Sciatic nerve (tissue), 2 donors: ENCODE data around the gene PPCDC. TPM values are rescaled to one million over a fixed set of nuclear protein-coding genes. Genes with fewer than 3 reads are reported as not detected.
A peak's percentile ranks its signal among the peaks of the same experiment; 100 is the strongest.

Source experiments
- ATAC-seq: fragments of 200-7000 bp; cut with Tn5 transposase; one replicate; pipeline ENCODE4 v1.9.1; 2020; ENCODE audit warnings: mild to moderate bottlenecking, moderate library complexity
- DNase-seq: peaks from one replicate; pipeline ENCODE4 v3.0.0-alpha.2; 2020; ENCODE audit warnings: low spot score
- intact Hi-C: fragments of 100-400 bp; cut with DNase I; formaldehyde crosslinking; loops from one replicate; pipeline ENCODE4 v1.14.2; 2022
- total RNA-seq: library from RNA; stranded (reverse); fragmentation: NEBNext Ultra II Directional; extraction: Animal tissue kit (Norgen Biotek cat#: 25700); gene quantifications from one replicate; pipeline ENCODE4 v1.2.1, GENCODE V29; 2021
- donor health status: DM: no; HTN: no; CAD: no.
- donor health status: DM: no; HTN: no; CAD: no.

The PPCDC gene
- total RNA-seq: 20.4 TPM

GRCh38 chr15:75023181-75023871 is at the start of gene PPCDC:
Gene PPCDC, plus strand, starts transcription at chr15:75023590. Its CDS starts 4,729 bp downstream, at chr15:75028319.
- intact Hi-C loops: no loop called here
- peak; percentile 98 for DNase-seq
- ATAC-seq: peak; percentile 99

GRCh38 chr15:74976159-74976558 is 47.2 kb upstream of the PPCDC start:
- ATAC-seq: no peak
- intact Hi-C loops: no loop called here
- DNase-seq: no peak

- DNase-seq: no peak
- intact Hi-C loops: no loop called here
- no peak for ATAC-seq
These were observed 45.8 kb upstream of the PPCDC start for GRCh38 chr15:74977599-74977998.

- DNase-seq (no peak), ATAC-seq (no peak)
- intact Hi-C loops: no loop called here
These were observed 45.3 kb upstream of the PPCDC start for GRCh38 chr15:74978077-74978476.

- DNase-seq (no peak), ATAC-seq (peak; percentile 28)
- intact Hi-C loops: no loop called here
These were observed 44.9 kb upstream of the PPCDC start for GRCh38 chr15:74978503-74978902.

- no peak for DNase-seq
- intact Hi-C loops: no loop called here
- no peak for ATAC-seq
These were observed 41.2 kb upstream of the PPCDC start for GRCh38 chr15:74982183-74982582.

GRCh38 chr15:74983725-74984231 is 39.6 kb upstream of the PPCDC start:
- no peak for ATAC-seq

GRCh38 chr15:74988007-74988800 is 35.2 kb upstream of the PPCDC start:
- intact Hi-C loops: no loop called here
- DNase-seq: no peak
- ATAC-seq: no peak

More at GRCh38 chr15:74983725-74984231, 39.6 kb upstream of the PPCDC start:
- intact Hi-C loops: no loop called here
- no peak for DNase-seq

GRCh38 chr15:74989527-74989926 is 33.9 kb upstream of the PPCDC start:
- DNase-seq (no peak), ATAC-seq (no peak)
- intact Hi-C loops: no loop called here

- intact Hi-C loops: no loop called here
- DNase-seq (no peak), ATAC-seq (no peak)
These were observed 30.8 kb upstream of the PPCDC start for GRCh38 chr15:74992619-74993018.

GRCh38 chr15:74994236-74994635 is 29.2 kb upstream of the PPCDC start:
- DNase-seq: no peak
- ATAC-seq: no peak
- intact Hi-C loops: no loop called here

GRCh38 chr15:74994685-74995084 is 28.7 kb upstream of the PPCDC start:
- intact Hi-C loops: no loop called here
- no peak for DNase-seq
- ATAC-seq: no peak

- intact Hi-C loops: no loop called here
- DNase-seq (peak; percentile 95), ATAC-seq (peak; percentile 97)
These were observed 28.1 kb upstream of the PPCDC start, which contains the start of gene SCAMP5 for GRCh38 chr15:74995182-74995778. Gene SCAMP5, plus strand, starts transcription at chr15:74995563. Its CDS starts 16,277 bp downstream, at chr15:75011840.

GRCh38 chr15:74995779-74996765 is 27.3 kb upstream of the PPCDC start:
- intact Hi-C loops: no loop called here
- ATAC-seq (peak; percentile 56), DNase-seq (peak; percentile 61)

- intact Hi-C loops: no loop called here
- DNase-seq: no peak
These were observed 26.2 kb upstream of the PPCDC start for GRCh38 chr15:74997141-74997540.

GRCh38 chr15:74997543-74997942 is 25.8 kb upstream of the PPCDC start:
- intact Hi-C loops: no loop called here
- DNase-seq (no peak), ATAC-seq (no peak)

More at GRCh38 chr15:74997141-74997540, 26.2 kb upstream of the PPCDC start:
- ATAC-seq: no peak

GRCh38 chr15:75001310-75001709 is 22.1 kb upstream of the PPCDC start:
- no peak for DNase-seq
- intact Hi-C loops: no loop called here
- no peak for ATAC-seq

- intact Hi-C loops: no loop called here
- ATAC-seq: no peak
- no peak for DNase-seq
These were observed 21.0 kb upstream of the PPCDC start for GRCh38 chr15:75002398-75002797.

- no peak for ATAC-seq
- intact Hi-C loops: no loop called here
- no peak for DNase-seq
These were observed 16.2 kb upstream of the PPCDC start for GRCh38 chr15:75007216-75007615.
